GM06990 (cell line): ENCODE measurements around the gene TRMT1L.

Source experiments
- DNase-seq: peaks from one replicate; pipeline ENCODE4 v3.0.0-alpha.2; 2011; ENCODE audit not compliant: insufficient read length; ENCODE audit errors: extremely low read depth
- H3K27me3 ChIP-seq: replicated peaks from 2 replicates; pipeline ENCODE4 v1.6.0; 2011; ENCODE audit warnings: low read length; ENCODE audit not compliant: control insufficient read depth, insufficient read depth
- H3K36me3 ChIP-seq: 2 replicates; pipeline ENCODE4 v1.5.1; 2011; ENCODE audit warnings: low read length; ENCODE audit not compliant: control insufficient read depth, insufficient read depth
- H3K4me3 ChIP-seq: replicated peaks from 2 replicates; pipeline ENCODE4 v1.5.1; 2011; ENCODE audit warnings: low read depth, mild to moderate bottlenecking, control low read depth, low read length
- TF ChIP-seq, protein P1 (sequence below): IDR thresholded peaks from 2 replicates; pipeline ENCODE4 v1.5.1; 2011; ENCODE audit warnings: low read length, control low read depth, mild to moderate bottlenecking, inconsistent platforms; ENCODE audit not compliant: insufficient read depth, poor library complexity, severe bottlenecking

Gene TRMT1L

DNA sequence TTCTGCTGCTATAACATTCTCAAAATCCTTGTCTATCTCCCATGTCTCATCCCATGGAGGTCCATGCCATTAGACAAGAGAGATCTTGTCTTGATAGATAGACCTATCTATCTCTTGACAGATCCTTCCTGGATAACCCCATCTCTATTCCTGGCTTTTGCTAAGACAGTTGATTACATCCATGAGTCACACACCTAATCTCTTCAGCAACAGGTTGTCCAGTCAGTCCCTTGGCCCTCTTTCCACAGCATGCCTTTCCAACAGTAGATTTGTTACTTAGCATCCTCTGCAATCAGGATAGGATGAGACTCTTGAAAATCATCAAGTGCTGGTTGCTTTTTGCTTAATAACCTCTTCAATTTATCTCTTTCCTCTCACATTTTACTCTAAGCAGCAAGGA, 46.6 kb downstream of the TRMT1L start:
- no peak overlapping the region for H3K4me3 ChIP-seq
- H3K36me3 ChIP-seq, result no peaks in the 10 kb centered on the region
- no peak for DNase-seq
- H3K27me3 ChIP-seq, result no peaks in the 10 kb centered on the region
- TF ChIP-seq, protein P1, sequence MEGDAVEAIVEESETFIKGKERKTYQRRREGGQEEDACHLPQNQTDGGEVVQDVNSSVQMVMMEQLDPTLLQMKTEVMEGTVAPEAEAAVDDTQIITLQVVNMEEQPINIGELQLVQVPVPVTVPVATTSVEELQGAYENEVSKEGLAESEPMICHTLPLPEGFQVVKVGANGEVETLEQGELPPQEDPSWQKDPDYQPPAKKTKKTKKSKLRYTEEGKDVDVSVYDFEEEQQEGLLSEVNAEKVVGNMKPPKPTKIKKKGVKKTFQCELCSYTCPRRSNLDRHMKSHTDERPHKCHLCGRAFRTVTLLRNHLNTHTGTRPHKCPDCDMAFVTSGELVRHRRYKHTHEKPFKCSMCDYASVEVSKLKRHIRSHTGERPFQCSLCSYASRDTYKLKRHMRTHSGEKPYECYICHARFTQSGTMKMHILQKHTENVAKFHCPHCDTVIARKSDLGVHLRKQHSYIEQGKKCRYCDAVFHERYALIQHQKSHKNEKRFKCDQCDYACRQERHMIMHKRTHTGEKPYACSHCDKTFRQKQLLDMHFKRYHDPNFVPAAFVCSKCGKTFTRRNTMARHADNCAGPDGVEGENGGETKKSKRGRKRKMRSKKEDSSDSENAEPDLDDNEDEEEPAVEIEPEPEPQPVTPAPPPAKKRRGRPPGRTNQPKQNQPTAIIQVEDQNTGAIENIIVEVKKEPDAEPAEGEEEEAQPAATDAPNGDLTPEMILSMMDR, result no peak

DNA sequence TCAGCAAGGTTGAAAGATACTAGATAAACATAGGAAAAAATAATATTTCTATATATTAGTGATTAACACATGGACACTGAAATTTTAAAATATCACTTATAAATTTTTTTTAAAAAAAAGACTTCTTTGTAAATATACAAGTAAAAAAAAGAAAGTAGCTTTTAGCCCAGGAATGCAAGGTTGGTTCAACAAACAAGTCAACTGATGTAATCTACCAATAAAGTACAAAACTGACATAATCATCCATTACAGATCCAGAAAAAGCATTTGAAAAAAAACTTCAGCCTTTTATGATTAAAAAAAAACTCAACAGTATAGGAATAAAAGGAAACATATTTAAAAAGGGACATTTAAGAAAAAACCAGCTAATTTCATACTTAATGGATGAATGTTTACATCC, 48.4 kb downstream of the TRMT1L start:
- TF ChIP-seq, protein P1, result no peak
- Histone ChIP-seq H3K27me3 (no peaks in the 10 kb centered on the region), H3K4me3 (no peak overlapping the region), H3K36me3 (no peaks in the 10 kb centered on the region)
- DNase-seq, result no peak

DNA sequence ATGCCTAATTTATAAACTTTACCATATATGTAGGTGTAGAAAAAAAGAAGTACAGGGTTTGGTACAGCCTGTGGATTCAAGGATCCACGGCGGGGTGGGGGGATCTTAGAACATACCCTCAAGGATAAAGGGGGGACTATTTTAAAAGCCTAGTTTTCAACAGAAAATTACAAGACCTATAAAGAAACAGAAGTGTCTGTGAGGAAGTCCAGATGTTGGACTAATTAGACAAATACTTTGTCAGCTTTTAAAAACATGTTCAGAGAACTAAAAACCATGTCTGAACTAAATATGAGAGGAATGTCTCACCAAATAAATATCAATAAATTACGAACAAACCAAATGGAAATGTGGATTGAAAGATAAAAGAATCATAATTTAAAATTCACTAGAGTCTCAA, 51.6 kb downstream of the TRMT1L start:
- no peaks in the 10 kb centered on the region for H3K27me3 ChIP-seq
- no peak overlapping the region for H3K4me3 ChIP-seq
- TF ChIP-seq, protein P1, result no peak
- no peak for DNase-seq
- no peaks in the 10 kb centered on the region for H3K36me3 ChIP-seq

DNA sequence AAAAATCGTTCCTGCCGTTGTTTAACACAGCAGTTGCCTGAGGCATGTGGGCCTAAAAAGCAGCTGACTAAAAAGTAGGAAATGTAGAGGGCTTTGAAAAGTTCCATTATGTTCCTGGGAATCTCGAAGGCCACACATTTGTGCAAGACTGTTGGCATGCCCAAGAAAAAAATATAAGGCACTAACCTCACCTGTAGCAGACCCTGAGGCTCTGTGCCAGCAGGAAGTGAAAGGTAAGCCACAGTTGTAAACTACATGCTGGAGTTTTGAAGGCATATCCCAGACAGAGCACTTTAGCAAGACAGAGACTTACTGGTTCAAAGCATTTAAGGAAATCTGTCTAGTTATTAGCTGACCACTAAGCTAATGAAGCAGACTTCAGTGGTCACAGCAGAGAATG, 52.7 kb downstream of the TRMT1L start:
- TF ChIP-seq, protein P1, result no peak
- Histone ChIP-seq H3K36me3 (no peaks in the 10 kb centered on the region), H3K27me3 (no peaks in the 10 kb centered on the region), H3K4me3 (no peak overlapping the region)
- no peak for DNase-seq

DNA sequence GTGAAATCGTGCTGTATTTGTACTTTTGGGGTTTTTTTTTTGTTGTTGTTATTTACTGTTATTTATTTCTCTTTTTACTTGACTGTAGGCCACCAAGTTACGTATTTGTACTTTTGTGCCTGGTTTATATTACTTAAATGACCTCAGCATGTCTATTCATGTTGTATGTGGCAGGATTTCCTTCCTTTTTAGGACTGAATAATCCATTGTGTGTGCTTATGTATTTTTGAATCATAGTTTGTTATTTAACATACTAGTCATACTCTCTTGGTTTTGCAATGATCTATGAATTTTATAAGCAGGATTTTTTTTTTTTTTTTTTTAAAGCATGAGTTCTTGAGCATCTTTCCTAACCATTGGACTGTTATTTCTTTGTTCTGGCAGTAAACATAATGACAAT, 60.2 kb downstream of the TRMT1L start:
- no peak for DNase-seq
- H3K36me3 ChIP-seq, result no peaks in the 10 kb centered on the region; the same call in 1 of the 2 replicates
- H3K27me3 ChIP-seq, result no peaks in the 10 kb centered on the region
- TF ChIP-seq, protein P1, result no peak
- no peak overlapping the region for H3K4me3 ChIP-seq

DNA sequence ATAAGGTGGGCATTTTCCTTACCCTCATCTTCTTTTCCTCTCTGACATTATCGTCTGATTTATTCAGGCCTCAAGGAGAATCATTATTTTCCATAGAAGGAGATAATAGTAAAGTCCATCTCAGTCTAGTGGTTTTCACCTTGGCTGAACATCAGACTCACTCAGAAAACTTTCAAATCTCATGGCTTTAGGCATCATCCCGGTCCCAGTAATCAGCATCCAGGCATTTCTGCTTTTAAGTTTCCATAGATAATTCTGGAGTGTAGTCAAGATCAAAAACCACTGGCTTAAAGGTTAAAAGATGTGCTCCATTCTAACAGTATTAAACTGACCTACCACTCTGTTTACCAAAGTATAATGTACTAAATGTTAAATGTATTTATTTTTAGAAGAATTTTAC, 62.0 kb downstream of the TRMT1L start:
- TF ChIP-seq, protein P1, result no peak
- H3K4me3 ChIP-seq, result no peak overlapping the region
- H3K36me3 ChIP-seq, result no peaks in the 10 kb centered on the region; the same call in 1 of the 2 replicates
- no peaks in the 10 kb centered on the region for H3K27me3 ChIP-seq
- no peak for DNase-seq
